ENCODE results near the gene FZD4.
A peak's percentile ranks its signal among the peaks of the same experiment; 100 is the strongest.
"Not testable (repeated sequence)": the region's sequence is repeated elsewhere in the genome, so short reads cannot be mapped to it uniquely, and the experiment has no call there.

The FZD4 gene

GRCh38 chr11:86955361-86956120 is at the start of gene FZD4:
Gene FZD4, minus strand, starts transcription at chr11:86955395. Its CDS starts 310 bp downstream, at chr11:86955085.
- peak; percentile 20 for DNase-seq (ENCODE audit: low read depth)

GRCh38 chr11:87004281-87004680 is 49.1 kb upstream of the FZD4 start:
- not testable (repeated sequence) for DNase-seq (ENCODE audit: low read depth)

GRCh38 chr11:87002918-87003317 is 47.7 kb upstream of the FZD4 start:
- DNase-seq (ENCODE audit: low read depth) = no peak

GRCh38 chr11:86999859-87000753 is 44.9 kb upstream of the FZD4 start:
- no peak for DNase-seq (ENCODE audit: low read depth)

GRCh38 chr11:86999388-86999787 is 44.2 kb upstream of the FZD4 start:
- DNase-seq (ENCODE audit: low read depth) = no peak

GRCh38 chr11:86996953-86997570 is 41.9 kb upstream of the FZD4 start:
- no peak for DNase-seq (ENCODE audit: low read depth)

- no peak for DNase-seq (ENCODE audit: low read depth)
Observed at GRCh38 chr11:86993031-86993430, 37.8 kb upstream of the FZD4 start.

GRCh38 chr11:86992340-86992739 is 37.1 kb upstream of the FZD4 start:
- DNase-seq (ENCODE audit: low read depth) = not testable (repeated sequence)

GRCh38 chr11:86991341-86991740 is 36.1 kb upstream of the FZD4 start:
- no peak for DNase-seq (ENCODE audit: low read depth)

DNA sequence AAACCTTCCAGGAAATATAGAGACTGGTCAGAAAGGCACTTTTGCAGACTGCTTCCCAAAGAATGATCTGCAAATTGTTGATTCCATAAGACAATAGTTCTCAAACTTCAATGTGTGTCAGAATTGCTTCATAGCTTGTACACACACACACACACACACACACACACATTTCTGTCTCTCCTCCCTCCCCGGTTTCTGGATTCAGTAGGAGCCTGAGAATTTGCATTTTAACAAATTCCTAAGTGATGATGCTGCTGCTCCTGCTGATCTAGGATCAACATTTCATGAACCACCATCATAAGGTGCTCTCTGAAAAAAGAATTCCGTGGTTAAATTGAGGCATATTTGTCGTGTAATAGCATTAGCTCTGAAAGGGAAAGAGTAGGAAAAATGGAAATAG is 35.3 kb upstream of the FZD4 start:
- DNase-seq (ENCODE audit: low read depth) = no peak

GRCh38 chr11:86990031-86990430 is 34.8 kb upstream of the FZD4 start:
- no peak for DNase-seq (ENCODE audit: low read depth)

DNA sequence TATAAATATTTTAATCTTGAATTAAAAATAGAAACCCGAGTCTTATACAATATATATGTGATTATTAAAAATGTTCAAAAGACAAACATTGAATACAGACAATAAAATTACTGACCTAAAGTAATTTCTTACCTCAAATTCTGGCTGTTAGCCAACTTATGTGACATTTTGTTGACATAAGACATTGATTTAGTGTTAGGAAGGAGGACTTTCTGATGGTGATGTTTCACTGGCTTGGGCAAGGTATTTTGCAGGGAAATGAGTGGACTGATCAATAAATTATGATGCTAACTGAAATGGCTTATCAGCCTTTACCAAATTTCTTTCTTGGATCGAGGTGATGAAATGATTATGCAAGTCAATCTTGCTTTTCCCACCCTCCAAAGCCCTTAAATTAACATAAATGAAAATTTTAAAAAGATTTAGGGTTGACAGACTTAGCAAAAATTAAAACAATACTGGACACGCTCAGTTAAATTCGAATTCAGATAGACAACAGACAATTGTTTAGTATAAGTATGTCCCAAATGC is 33.2 kb upstream of the FZD4 start:
- no peak for DNase-seq (ENCODE audit: low read depth)

DNA sequence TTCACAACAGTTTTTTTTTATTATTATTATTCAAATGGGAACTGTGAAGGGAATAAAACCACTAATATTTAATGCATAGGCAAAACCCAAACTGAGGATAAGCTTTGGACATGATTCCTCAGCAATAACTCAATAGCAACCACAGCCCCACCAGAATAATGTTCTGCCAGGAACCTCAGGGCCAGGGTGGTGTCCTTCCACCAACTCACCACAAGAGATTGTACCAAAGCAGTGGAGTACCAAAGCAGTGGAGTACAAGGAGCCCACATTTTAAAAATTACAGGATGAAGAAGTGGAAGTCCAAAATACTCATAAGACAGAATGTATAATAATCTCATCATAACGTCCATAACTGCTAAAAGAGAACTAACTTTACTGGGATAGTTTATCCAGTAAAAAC is 32.5 kb upstream of the FZD4 start:
- no peak for DNase-seq (ENCODE audit: low read depth)

DNA sequence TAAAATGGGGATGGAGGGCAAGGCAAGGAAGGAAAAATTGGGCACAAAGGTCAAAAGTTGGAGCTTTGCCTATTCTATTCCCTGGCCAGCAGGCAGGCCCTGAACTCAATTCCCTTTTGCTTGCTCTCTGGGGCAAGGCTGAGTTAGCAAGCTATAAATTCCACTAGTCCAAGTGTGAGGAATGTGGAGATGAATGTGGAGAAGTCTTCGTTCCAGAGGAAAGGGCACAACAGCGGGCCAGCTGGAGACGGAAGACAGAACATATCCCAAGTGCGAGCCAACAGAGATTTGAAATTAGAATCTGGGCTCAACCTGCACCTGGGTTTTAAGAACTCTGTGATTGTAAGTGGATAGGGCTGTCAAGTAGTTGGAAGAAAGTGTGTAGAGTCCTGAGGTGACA is 29.5 kb upstream of the FZD4 start:
- no peak for DNase-seq (ENCODE audit: low read depth)

DNA sequence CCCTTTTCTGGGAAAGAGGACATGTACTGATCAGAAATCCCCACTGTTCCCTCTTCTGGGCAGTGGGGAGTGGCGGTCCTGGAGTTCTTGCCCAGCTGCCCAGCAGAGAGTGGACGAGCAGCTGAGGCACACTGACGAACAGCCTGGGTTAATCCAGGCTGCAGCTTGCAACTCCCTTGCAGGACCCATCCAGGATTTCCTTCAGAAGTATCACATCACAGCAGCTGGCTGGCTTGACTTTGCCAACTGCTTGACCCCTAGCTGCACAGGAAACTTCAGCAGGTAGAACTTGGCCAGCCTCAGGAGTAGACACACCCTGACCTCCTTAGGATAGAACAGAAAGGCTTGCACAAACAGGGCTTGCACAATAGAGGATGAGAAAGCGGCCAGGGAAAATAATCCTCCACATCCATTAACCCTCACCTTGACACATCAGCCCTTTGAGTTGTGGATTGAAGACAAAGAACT is 27.9 kb upstream of the FZD4 start:
- DNase-seq (ENCODE audit: low read depth) = no peak

GRCh38 chr11:86981777-86982540 is 26.8 kb upstream of the FZD4 start:
- no peak for DNase-seq (ENCODE audit: low read depth)

GRCh38 chr11:86980086-86980796 is 25.0 kb upstream of the FZD4 start:
- DNase-seq (ENCODE audit: low read depth) = no peak

GRCh38 chr11:86978756-86979608 is 23.8 kb upstream of the FZD4 start:
- no peak for DNase-seq (ENCODE audit: low read depth)

DNA sequence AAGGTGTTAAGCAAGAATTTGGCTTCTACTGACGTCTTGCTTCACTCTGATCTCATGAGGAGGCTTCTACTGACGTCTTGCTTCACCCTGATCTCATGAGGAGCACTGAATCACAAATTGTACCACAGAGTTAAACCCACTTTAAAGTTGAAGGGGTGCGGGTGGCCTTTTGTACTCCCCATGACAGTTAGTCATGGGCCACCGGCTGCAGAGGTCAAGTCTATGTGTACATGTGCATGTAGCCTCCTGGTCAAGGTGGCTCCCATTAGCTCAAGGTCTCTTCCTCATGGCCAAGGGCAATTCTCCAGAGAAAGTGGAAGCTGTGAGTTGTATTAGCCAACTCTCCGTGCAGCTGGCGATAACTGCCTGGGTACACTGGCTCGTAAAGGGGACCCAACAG is 23.1 kb upstream of the FZD4 start:
- no peak for DNase-seq (ENCODE audit: low read depth)

- DNase-seq (ENCODE audit: low read depth) = no peak
Observed at GRCh38 chr11:86977441-86978050, 22.4 kb upstream of the FZD4 start.
